OCI-LY3 (cell line): Measurements from ENCODE around the gene SYNE3.

Experiments used
- H2AFZ ChIP-seq: fragments of 200-600, 300-600 bp; shearing (Covaris generic); 2 replicates; pipeline ENCODE4 v1.6.0; 2014; ENCODE audit warnings: antibody characterized with exemption, low read depth, low read length
- H3K27ac ChIP-seq: fragments of 200-600, 300-600 bp; sonication (generic); 2 replicates; pipeline ENCODE4 v1.5.1; 2014; ENCODE audit warnings: mild to moderate bottlenecking, low read length, moderate library complexity, mixed read lengths
- H3K27me3 ChIP-seq: fragments of 200-600, 300-600 bp; sonication (generic); 2 replicates; pipeline ENCODE4 v1.6.1; 2014; ENCODE audit warnings: low read depth, low read length, mixed read lengths
- H3K36me3 ChIP-seq: fragments of 200-600, 300-600 bp; sonication (generic); replicated peaks from 2 replicates; pipeline ENCODE3; 2014; ENCODE audit warnings: low read depth, low read length, mixed read lengths
- H3K4me1 ChIP-seq: fragments of 300-600, 200-600 bp; sonication (generic); 2 replicates; pipeline ENCODE4 v1.6.1; 2014; ENCODE audit warnings: low read length, mixed read lengths
- H3K4me2 ChIP-seq: fragments of 200-600, 300-600 bp; sonication (generic); 2 replicates; pipeline ENCODE4 v1.6.1; 2014; ENCODE audit warnings: low read length, mixed read lengths
- H3K4me3 ChIP-seq: fragments of 300-600, 200-600 bp; sonication (generic); 2 replicates; pipeline ENCODE4 v1.5.1; 2014; ENCODE audit warnings: antibody characterized with exemption, mild to moderate bottlenecking, low read length, moderate library complexity
- H3K79me2 ChIP-seq: fragments of 300-600, 200-600 bp; shearing (Covaris generic); 2 replicates; pipeline ENCODE4 v1.6.1; 2014; ENCODE audit warnings: mild to moderate bottlenecking, low read length, mixed read lengths
- H3K9ac ChIP-seq: fragments of 300-600, 200-600 bp; shearing (Covaris generic); 2 replicates; pipeline ENCODE4 v1.6.0; 2014; ENCODE audit warnings: mild to moderate bottlenecking, low read length, moderate library complexity
- H3K9me3 ChIP-seq: fragments of 200-600, 300-600 bp; shearing (Covaris generic); 2 replicates; pipeline ENCODE4 v1.6.1; 2014; ENCODE audit warnings: low read length, mixed read lengths; ENCODE audit not compliant: insufficient read depth
- H4K20me1 ChIP-seq: fragments of 200-600, 300-600 bp; sonication (generic); 2 replicates; pipeline ENCODE4 v1.6.1; 2016; ENCODE audit warnings: low read length, mixed read lengths; ENCODE audit not compliant: insufficient read depth
- EZH2phosphoT487 ChIP-seq: fragments of 200-600 bp; shearing (Covaris generic); IDR thresholded peaks from 2 replicates; pipeline ENCODE4 v1.6.1; 2018; ENCODE audit warnings: antibody characterized with exemption, mixed run types, low read depth
- TF ChIP-seq, protein P1 (sequence below): fragments of 200-600, 300-600 bp; sonication (generic); IDR thresholded peaks from 2 replicates; pipeline ENCODE4 v1.5.1; 2014; ENCODE audit warnings: antibody characterized with exemption, low read length, low read depth

SYNE3 gene

DNA sequence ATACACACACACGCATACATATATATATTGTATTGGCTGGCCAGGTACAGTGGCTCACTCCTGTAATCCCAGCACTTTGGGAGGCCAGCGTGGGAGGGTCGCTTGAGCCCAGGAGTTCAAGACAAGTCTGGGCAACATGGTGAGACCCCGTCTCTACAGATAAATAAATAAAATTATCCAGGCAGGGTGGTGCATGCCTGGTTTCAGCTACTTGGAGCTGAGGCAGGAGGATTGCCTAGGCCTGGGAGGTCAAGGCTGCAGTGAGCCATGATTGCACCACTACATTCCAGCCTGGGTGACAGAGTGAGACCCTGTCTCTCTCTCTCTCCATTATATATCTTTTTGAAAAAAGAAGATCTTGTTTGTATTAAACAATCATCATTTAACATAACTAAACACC, 4.6 kb upstream of the SYNE3 start:
- Histone ChIP-seq H3K4me1 (peaks cover 80% of the 10 kb centered on the region), H3K36me3 (no peaks in the 10 kb centered on the region), H3K27ac (no peak overlapping the region), H3K79me2 (no peaks in the 10 kb centered on the region), H3K9ac (no peak overlapping the region), H3K9me3 (no peaks in the 10 kb centered on the region), H3K27me3 (no peaks in the 10 kb centered on the region), H2AFZ (no peak overlapping the region), H3K4me2 (no peak overlapping the region), H4K20me1 (no peaks in the 10 kb centered on the region), H3K4me3 (no peak overlapping the region)
- TF ChIP-seq, protein P1, sequence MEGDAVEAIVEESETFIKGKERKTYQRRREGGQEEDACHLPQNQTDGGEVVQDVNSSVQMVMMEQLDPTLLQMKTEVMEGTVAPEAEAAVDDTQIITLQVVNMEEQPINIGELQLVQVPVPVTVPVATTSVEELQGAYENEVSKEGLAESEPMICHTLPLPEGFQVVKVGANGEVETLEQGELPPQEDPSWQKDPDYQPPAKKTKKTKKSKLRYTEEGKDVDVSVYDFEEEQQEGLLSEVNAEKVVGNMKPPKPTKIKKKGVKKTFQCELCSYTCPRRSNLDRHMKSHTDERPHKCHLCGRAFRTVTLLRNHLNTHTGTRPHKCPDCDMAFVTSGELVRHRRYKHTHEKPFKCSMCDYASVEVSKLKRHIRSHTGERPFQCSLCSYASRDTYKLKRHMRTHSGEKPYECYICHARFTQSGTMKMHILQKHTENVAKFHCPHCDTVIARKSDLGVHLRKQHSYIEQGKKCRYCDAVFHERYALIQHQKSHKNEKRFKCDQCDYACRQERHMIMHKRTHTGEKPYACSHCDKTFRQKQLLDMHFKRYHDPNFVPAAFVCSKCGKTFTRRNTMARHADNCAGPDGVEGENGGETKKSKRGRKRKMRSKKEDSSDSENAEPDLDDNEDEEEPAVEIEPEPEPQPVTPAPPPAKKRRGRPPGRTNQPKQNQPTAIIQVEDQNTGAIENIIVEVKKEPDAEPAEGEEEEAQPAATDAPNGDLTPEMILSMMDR: no peak
- no peak for TF ChIP-seq EZH2phosphoT487

DNA sequence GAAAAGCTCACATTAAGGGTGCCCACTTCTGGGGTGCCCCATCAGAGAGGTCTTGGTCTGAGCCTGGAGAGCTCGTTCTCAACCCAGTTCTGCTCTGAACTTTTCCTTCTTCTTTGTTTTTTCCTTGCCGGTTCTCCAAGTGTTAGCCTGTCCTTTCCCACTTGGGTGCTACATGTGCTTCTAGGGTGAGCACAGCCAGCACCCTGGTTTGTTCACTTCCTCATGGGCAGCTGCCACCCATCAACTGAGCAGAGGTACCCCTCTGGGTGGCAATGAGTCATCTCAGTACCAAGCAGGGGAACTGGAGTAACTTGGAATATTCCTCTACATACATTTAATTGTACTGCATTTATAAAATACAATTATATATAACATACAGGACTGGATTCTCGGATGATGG, 3.9 kb upstream of the SYNE3 start:
- no peaks in the 10 kb centered on the region for H3K27me3 ChIP-seq
- no peak for TF ChIP-seq EZH2phosphoT487
- no peaks in the 10 kb centered on the region for H3K9me3 ChIP-seq
- no peak overlapping the region; the same call in 1 of the 2 replicates for H2AFZ ChIP-seq
- no peaks in the 10 kb centered on the region for H3K36me3 ChIP-seq
- peaks cover 5% of the 10 kb centered on the region for H3K79me2 ChIP-seq
- H3K9ac ChIP-seq: peak overlapping the region; percentile 73
- peak overlapping the region; percentile 93 for H3K27ac ChIP-seq
- peak overlapping the region; percentile 81 for H3K4me3 ChIP-seq
- peak overlapping the region; percentile 98 for H3K4me2 ChIP-seq
- H4K20me1 ChIP-seq: no peaks in the 10 kb centered on the region
- H3K4me1 ChIP-seq: peaks cover 82% of the 10 kb centered on the region

DNA sequence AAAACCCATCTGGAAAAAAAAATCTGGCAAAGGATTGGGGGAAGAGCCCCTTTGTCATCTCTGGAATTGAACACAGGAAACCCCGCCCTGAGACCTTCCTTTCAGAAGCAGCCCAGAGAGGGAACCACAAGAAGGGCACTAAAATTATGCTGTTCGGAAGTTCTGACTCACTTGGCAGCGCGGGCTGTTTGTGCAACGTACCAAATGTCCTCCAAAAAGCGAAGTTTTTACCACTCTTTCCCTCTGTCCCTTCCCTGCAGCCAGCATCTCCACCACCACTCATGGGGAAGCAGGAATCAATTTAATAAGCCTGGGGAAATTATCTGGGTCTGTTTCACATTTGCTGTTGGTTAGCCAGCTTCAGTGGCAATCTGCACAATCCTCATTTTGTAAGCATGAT, 3.2 kb upstream of the SYNE3 start:
- no peaks in the 10 kb centered on the region for H3K36me3 ChIP-seq
- H3K4me1 ChIP-seq: peaks cover 84% of the 10 kb centered on the region
- H3K9me3 ChIP-seq: no peaks in the 10 kb centered on the region
- H3K4me2 ChIP-seq: peak overlapping the region; percentile 98
- H4K20me1 ChIP-seq: peaks cover 2% of the 10 kb centered on the region; the same call in 1 of the 2 replicates
- peak overlapping the region; percentile 73 for H3K9ac ChIP-seq
- no peak overlapping the region for H2AFZ ChIP-seq
- H3K27ac ChIP-seq: peak overlapping the region; percentile 93
- H3K79me2 ChIP-seq: peaks cover 12% of the 10 kb centered on the region
- no peaks in the 10 kb centered on the region for H3K27me3 ChIP-seq
- TF ChIP-seq, protein P1: no peak
- TF ChIP-seq EZH2phosphoT487: no peak
- H3K4me3 ChIP-seq: peak overlapping the region; percentile 81

GRCh38 chr14:95518045-95518751, 1.7 kb upstream of the SYNE3 start:
- H3K4me1 ChIP-seq: peaks cover 75% of the 10 kb centered on the region
- H3K79me2 ChIP-seq: peaks cover 27% of the 10 kb centered on the region
- peak overlapping the region; percentile 84 for H3K9ac ChIP-seq
- peaks cover 11% of the 10 kb centered on the region for H4K20me1 ChIP-seq
- H3K4me2 ChIP-seq: peak overlapping the region; percentile 98
- peak overlapping the region; percentile 93 for H3K27ac ChIP-seq
- no peaks in the 10 kb centered on the region for H3K36me3 ChIP-seq
- H2AFZ ChIP-seq: no peak overlapping the region
- no peaks in the 10 kb centered on the region for H3K9me3 ChIP-seq
- no peaks in the 10 kb centered on the region for H3K27me3 ChIP-seq
- TF ChIP-seq EZH2phosphoT487: no peak
- TF ChIP-seq, protein P1: no peak
- H3K4me3 ChIP-seq: peak overlapping the region; percentile 81
